A549 (cell line): ENCODE measurements around the gene VCL. TPM values are rescaled to one million over a fixed set of nuclear protein-coding genes. Genes with fewer than 3 reads are reported as not detected.

Experiments used
- ATAC-seq, 2 experiments: fragments of 200-7000 bp in 1 of 2; fragments of >200 bp in 1 of 2; cut with Nextera tagmentation in 1 of 2; cut with Tn5 transposase in 1 of 2; 3 replicates each; pipeline versions ENCODE4 v1.8.0 to v1.9.1; 2018 to 2020; ENCODE audit warnings: mild to moderate bottlenecking in 1 of 2, moderate library complexity in 1 of 2
- CTCF ChIA-PET: fragments of 300-600 bp; sonication (Branson Sonifier 250); formaldehyde crosslinking; extraction: SDS; loops from one replicate; lab custom pipeline; 2021; ENCODE audit warnings: antibody characterized with exemption, inconsistent platforms; lab: Yijun Ruan, JAX
- POLR2A ChIA-PET: fragments of 350-600 bp; formaldehyde crosslinking; extraction: SDS; loops from one replicate; lab custom pipeline; 2021; ENCODE audit warnings: antibody characterized with exemption, inconsistent platforms; lab: Yijun Ruan, JAX
- DNase-seq, 2 experiments: peaks; one replicate each; pipeline versions ENCODE4 v3.0.0 to v3.0.0-alpha.2; 2011 to 2016; ENCODE audit warnings: low read depth in 1 of 2, low spot score in 1 of 2
- FAIRE-seq: peaks from 2 replicates; lab custom pipeline; 2011; peaks lifted over from hg19 to GRCh38; lab: Jason Lieb, UNC
- H3K27ac ChIP-seq, 2 experiments: fragments of >200 bp; sonication (Bioruptor Twin); formaldehyde crosslinking; 3 replicates each; pipeline ENCODE4 v1.5.1; 2016 to 2017
- H3K4me1 ChIP-seq: fragments of >200 bp; sonication (Bioruptor Twin); formaldehyde crosslinking; 3 replicates; pipeline ENCODE4 v1.6.1; 2016
- H3K4me2 ChIP-seq: fragments of >200 bp; sonication (Bioruptor Twin); formaldehyde crosslinking; 3 replicates; pipeline ENCODE4 v1.6.1; 2016
- H3K4me3 ChIP-seq: fragments of >200 bp; sonication (Bioruptor Twin); formaldehyde crosslinking; 3 replicates; pipeline ENCODE4 v1.5.1; 2016
- H3K9me3 ChIP-seq: fragments of >200 bp; sonication (Bioruptor Twin); formaldehyde crosslinking; 3 replicates; pipeline ENCODE4 v1.6.1; 2016
- ATOH8 ChIP-seq: fragments of 250-450 bp; sonication (Bioruptor Pico); IDR thresholded peaks from 2 replicates; pipeline ENCODE4 v1.5.0; 2020; ENCODE audit warnings: low read depth, mild to moderate bottlenecking, moderate library complexity
- CBX8 ChIP-seq: fragments of 200-600 bp; sonication (generic); IDR thresholded peaks from 2 replicates; pipeline ENCODE4 v1.6.1; 2016
- CTCF ChIP-seq: fragments of >200 bp; sonication (Bioruptor Twin); formaldehyde crosslinking; IDR thresholded peaks from 3 replicates; pipeline ENCODE4 v1.5.1; 2016
- E2F6 ChIP-seq: IDR thresholded peaks from 2 replicates; pipeline ENCODE4 v1.6.1; 2012; ENCODE audit warnings: low read depth, borderline replicate concordance
- ELK1 ChIP-seq: fragments of 150-350 bp; IDR thresholded peaks from 2 replicates; pipeline ENCODE4 v1.6.1; 2014; ENCODE audit warnings: low read depth, mild to moderate bottlenecking, low read length
- EP300 ChIP-seq, 2 experiments: fragments of >200 bp; sonication (Bioruptor Twin); formaldehyde crosslinking; IDR thresholded peaks; 2 replicates in 1 of 2; 3 replicates in 1 of 2; pipeline ENCODE4 v1.6.1; 2016 to 2017
- FOSB ChIP-seq: fragments of 250-450 bp; sonication (Bioruptor Pico); IDR thresholded peaks from 2 replicates; pipeline ENCODE4 v1.5.0; 2020; ENCODE audit warnings: mild to moderate bottlenecking, moderate library complexity
- HOXA7 ChIP-seq: fragments of 250-450 bp; sonication (Bioruptor Pico); IDR thresholded peaks from 2 replicates; pipeline ENCODE4 v1.5.0; 2020; ENCODE audit warnings: mild to moderate bottlenecking, moderate library complexity
- JUN ChIP-seq, 2 experiments: fragments of >200 bp; sonication (Bioruptor Twin); formaldehyde crosslinking; IDR thresholded peaks; 2 replicates in 1 of 2; 3 replicates in 1 of 2; pipeline ENCODE4 v1.6.1; 2016 to 2017
- JUNB ChIP-seq: fragments of >200 bp; sonication (Bioruptor Twin); formaldehyde crosslinking; IDR thresholded peaks from 2 replicates; pipeline ENCODE4 v1.6.1; 2016
- MAFK ChIP-seq: fragments of 450-650 bp; IDR thresholded peaks from 2 replicates; pipeline ENCODE4 v1.6.1; 2014; ENCODE audit not compliant: partially characterized antibody
- MAX ChIP-seq: IDR thresholded peaks from 2 replicates; pipeline ENCODE4 v1.6.1; 2012
- NPAS2 ChIP-seq: fragments of 250-450 bp; sonication (Bioruptor Pico); IDR thresholded peaks from 2 replicates; pipeline ENCODE4 v1.8.0; 2022; ENCODE audit warnings: mild to moderate bottlenecking, moderate library complexity, borderline replicate concordance
- PBX3 ChIP-seq: IDR thresholded peaks from 2 replicates; pipeline ENCODE4 v1.6.1; 2012
- POLR2AphosphoS2 ChIP-seq: conservative IDR thresholded peaks from 2 replicates; pipeline ENCODE4 v1.6.1; 2012; ENCODE audit warnings: low read length, improper control_type of control experiment, inconsistent platforms
- SMC3 ChIP-seq: fragments of >200 bp; sonication (Bioruptor Twin); formaldehyde crosslinking; IDR thresholded peaks from 3 replicates; pipeline ENCODE4 v1.6.1; 2018; ENCODE audit warnings: inconsistent platforms
- TP53 ChIP-seq: fragments of 250-450 bp; sonication (Bioruptor Pico); IDR thresholded peaks from 2 replicates; pipeline ENCODE4 v1.5.0; 2021; ENCODE audit warnings: mild to moderate bottlenecking, moderate library complexity
- ZFP36 ChIP-seq: fragments of 450-650 bp; IDR thresholded peaks from 2 replicates; pipeline ENCODE4 v1.6.1; 2014; ENCODE audit warnings: borderline replicate concordance; ENCODE audit not compliant: partially characterized antibody
- whole genome bisulfite sequencing: methylation state at CpG from one replicate; pipeline ENCODE4 v1.1.6; 2017; ENCODE audit errors: missing lambda C conversion rate; 5-methylcytosine and 5-hydroxymethylcytosine counted together
- polyA plus RNA-seq, 4 experiments: library from polyadenylated mRNA; depleted of rRNA in 3 of 4; stranded (reverse); fragments of >200 nt; fragmentation: RNase III in 1 of 4; extraction: RNeasy Plus Mini Kit Qiagen cat#74134 plus additional on column Dnase treatment in 1 of 4; gene quantifications; 2 replicates in 3 of 4; 3 replicates in 1 of 4; pipeline ENCODE4 v1.2.3, GENCODE V29; 2011 to 2017

VCL gene
- polyA plus RNA-seq, 2 of the 4 experiments (the other 2 are of a cell fraction), result 101 to 112 TPM

GRCh38 chr10:74160013-74160412, 162.1 kb downstream of the VCL start:
- WGBS, result 90% methylated on average over 3 of the region's 3 CpGs

GRCh38 chr10:74163319-74164068, 165.6 kb downstream of the VCL start:
- ATAC-seq (no peak), DNase-seq (no peak), FAIRE-seq (no peak)
- Histone ChIP-seq H3K4me1 (peaks cover 16% of the 10 kb centered on the region), H3K4me3 (no peak overlapping the region), H3K9me3 (no peaks in the 10 kb centered on the region), H3K27ac (no peak overlapping the region), H3K4me2 (no peak overlapping the region)
- CTCF ChIA-PET, result interaction anchor here (0.7 to 1.4 kb wide), 3 partner anchors 11 to 50 kb away, joined by 3 to 4 read pairs (median 3); no protein-coding TSS in a partner anchor
- 85% methylated on average over 3 of the region's 3 CpGs for WGBS
- TF ChIP-seq ATOH8 (no peak), CTCF (no peak), JUN (IDR thresholded peaks at IDR 0.05) (no peak), JUNB (no peak), E2F6 (no peak), POLR2AphosphoS2 (no peak)
- POLR2A ChIA-PET, result no interaction called here

More at GRCh38 chr10:74160013-74160412, 162.1 kb downstream of the VCL start:
- DNase-seq (no peak), FAIRE-seq (no peak), ATAC-seq (no peak)
- ChIA-PET CTCF (no interaction called here), POLR2A (no interaction called here)
- Histone ChIP-seq H3K4me1 (peaks cover 7% of the 10 kb centered on the region), H3K27ac (no peak overlapping the region), H3K4me2 (no peak overlapping the region), H3K4me3 (no peak overlapping the region), H3K9me3 (no peaks in the 10 kb centered on the region)
- TF ChIP-seq JUNB (no peak), MAFK (no peak), FOSB (no peak), CBX8 (no peak)

- TF ChIP-seq ZFP36 (no peak), MAFK (no peak), PBX3 (no peak), TP53 (CRISPR knock-in tag) (no peak), SMC3 (no peak), FOSB (no peak), ELK1 (no peak), EP300 (IDR thresholded peaks at IDR 0.05) (no peak), HOXA7 (no peak), NPAS2 (no peak), MAX (no peak)
- TF ChIP-seq, all 56 proteins: peak for 0
- ATAC-seq (no peak), DNase-seq (no peak), FAIRE-seq (no peak)
- WGBS, result 69% methylated on average over 6 of the region's 6 CpGs
- CTCF ChIA-PET, result interaction anchor here (0.6 to 2.1 kb wide), 4 partner anchors 8 to 48 kb away, joined by 3 to 6 read pairs (median 4); partner anchors contain the start of gene AP3M1
- POLR2A ChIA-PET, result interaction anchor here (0.6 kb wide), 1 partner anchor 313 kb away, joined by 3 read pairs; no protein-coding TSS in a partner anchor
- Histone ChIP-seq H3K9me3 (no peaks in the 10 kb centered on the region), H3K4me1 (peaks cover 16% of the 10 kb centered on the region), H3K27ac (no peak overlapping the region), H3K4me3 (no peak overlapping the region), H3K4me2 (peak overlapping the region; percentile 11; the same call in 1 of the 3 replicates)
These were observed 167.0 kb downstream of the VCL start for GRCh38 chr10:74164716-74165529.
